Keratinocyte (primary cell): ENCODE results near the gene KCNV2. TPM values are rescaled to one million over a fixed set of nuclear protein-coding genes. Genes with fewer than 3 reads are reported as not detected.

Experiments
- DNase-seq: peaks from one replicate; pipeline ENCODE4 v3.0.0-alpha.2; 2011; ENCODE audit warnings: low read depth, missing footprints, low spot score
- FAIRE-seq: peaks from 2 replicates; lab custom pipeline; 2011; peaks lifted over from hg19 to GRCh38; lab: Jason Lieb, UNC
- H2AFZ ChIP-seq: 2 replicates; pipeline ENCODE4 v1.6.0; 2012; ENCODE audit warnings: low read length, control low read depth, inconsistent platforms; ENCODE audit not compliant: control insufficient read depth
- H3K27ac ChIP-seq: 2 replicates; pipeline ENCODE4 v1.5.1; 2011; ENCODE audit warnings: low read length; ENCODE audit not compliant: control insufficient read depth, insufficient read depth
- H3K27me3 ChIP-seq: 3 replicates; pipeline ENCODE4 v1.6.0; 2011; ENCODE audit warnings: low read length; ENCODE audit not compliant: control insufficient read depth, insufficient read depth; ENCODE audit errors: extremely low read depth
- H3K36me3 ChIP-seq, 2 experiments: 2 replicates in 1 of 2; 3 replicates in 1 of 2; pipeline ENCODE4 v1.5.1; 2011; ENCODE audit warnings: low read length in 2 of 2, mild to moderate bottlenecking in 1 of 2; ENCODE audit not compliant: control insufficient read depth in 2 of 2, insufficient read depth in 2 of 2; ENCODE audit errors: extremely low read depth in 1 of 2
- H3K4me1 ChIP-seq: 3 replicates; pipeline ENCODE4 v1.5.1; 2011; ENCODE audit warnings: low read length; ENCODE audit not compliant: control insufficient read depth, insufficient read depth; ENCODE audit errors: extremely low read depth
- H3K4me2 ChIP-seq: 3 replicates; pipeline ENCODE4 v1.6.0; 2011; ENCODE audit warnings: low read depth, low read length; ENCODE audit not compliant: control insufficient read depth, insufficient read depth; ENCODE audit errors: extremely low read depth
- H3K4me3 ChIP-seq, 3 experiments: fragments of 200-600 bp in 1 of 3; sonication (generic) in 1 of 3; 2 replicates in 2 of 3; 3 replicates in 1 of 3; pipeline ENCODE4 v1.5.1; 2011 to 2016; ENCODE audit warnings: low read length in 3 of 3, mild to moderate bottlenecking in 3 of 3, control low read depth in 2 of 3, inconsistent platforms in 1 of 3, low read depth in 1 of 3, mixed read lengths in 1 of 3, mixed run types in 1 of 3, moderate library complexity in 1 of 3; ENCODE audit not compliant: control insufficient read depth in 2 of 3, insufficient read depth in 2 of 3; ENCODE audit errors: extremely low read depth in 1 of 3
- H3K79me2 ChIP-seq: 2 replicates; pipeline ENCODE4 v1.6.0; 2012; ENCODE audit warnings: low read length; ENCODE audit not compliant: control insufficient read depth, insufficient read depth
- H3K9ac ChIP-seq: 3 replicates; pipeline ENCODE4 v1.6.0; 2011; ENCODE audit warnings: low read length; ENCODE audit not compliant: control insufficient read depth, insufficient read depth; ENCODE audit errors: extremely low read depth
- H3K9me1 ChIP-seq: 3 replicates; pipeline ENCODE4 v1.6.0; 2011; ENCODE audit warnings: low read length; ENCODE audit not compliant: control insufficient read depth, insufficient read depth; ENCODE audit errors: extremely low read depth
- H3K9me3 ChIP-seq: 2 replicates; pipeline ENCODE4 v1.5.1; 2012; ENCODE audit warnings: low read depth, low read length; ENCODE audit not compliant: control insufficient read depth
- H4K20me1 ChIP-seq: 3 replicates; pipeline ENCODE4 v1.6.0; 2011; ENCODE audit warnings: low read length; ENCODE audit not compliant: control insufficient read depth, insufficient read depth; ENCODE audit errors: extremely low read depth
- CTCF ChIP-seq, 3 experiments: IDR thresholded peaks in 1 of 3; conservative IDR thresholded peaks in 1 of 3; optimal IDR thresholded peaks in 1 of 3; 2 replicates in 2 of 3; 3 replicates in 1 of 3; pipeline versions ENCODE3 to v1.5.1; 2011; ENCODE audit warnings: low read length in 3 of 3, mild to moderate bottlenecking in 3 of 3, moderate library complexity in 2 of 3, control low read depth in 1 of 3, inconsistent platforms in 1 of 3; ENCODE audit not compliant: insufficient read depth in 2 of 3; ENCODE audit errors: extremely low read depth in 1 of 3
- EZH2 ChIP-seq: IDR thresholded peaks from one replicate; pipeline ENCODE4 v1.6.1; 2012; ENCODE audit warnings: inconsistent platforms, mild to moderate bottlenecking, low read length, moderate library complexity
- dilution Hi-C: fragments of 300-500 bp; cut with MboI; formaldehyde crosslinking; loops from one replicate; pipeline ENCODE4 v1.7.0; 2020; ENCODE audit warnings: low sequenced_read_pairs; ENCODE audit not compliant: extremely low pct_ligation_motif_present
- polyA plus RNA-seq, 5 experiments: library from polyadenylated mRNA; depleted of rRNA in 3 of 5; stranded (reverse) in 3 of 5; stranded (forward) in 1 of 5; unstranded in 1 of 5; fragments of >200 nt; gene quantifications; 1 replicate in 1 of 5; 2 replicates in 3 of 5; 3 replicates in 1 of 5; pipeline versions ENCODE4 v1.2.1 to v1.2.3, GENCODE V29; 2011 to 2012; ENCODE audit warnings: missing spikeins in 2 of 5, low read depth in 1 of 5, low replicate concordance in 1 of 5

The KCNV2 gene
- polyA plus RNA-seq, 1 donor (not counting 4 experiments of a cell fraction or from before 2014, with no cell fraction given) = not detected

- H3K27me3 ChIP-seq = no peaks in the 10 kb centered on the region
- no peak overlapping the region for H3K27ac ChIP-seq
- no peaks in the 10 kb centered on the region for H3K9me1 ChIP-seq
- H3K9ac ChIP-seq = no peak overlapping the region
- no peaks in the 10 kb centered on the region for H3K4me1 ChIP-seq
- H3K4me3 ChIP-seq = no peak overlapping the region
- no peak for TF ChIP-seq CTCF (optimal IDR thresholded peaks at IDR 0.05 in 1 of 3, IDR thresholded peaks at IDR 0.05 in 1 of 3, conservative IDR thresholded peaks at IDR 0.05 in 1 of 3; ENCODE audit: extremely low read depth in 1 of 3, insufficient read depth in 2 of 3, low read length in 3 of 3)
- H3K36me3 ChIP-seq = peaks cover 0 to 3% of the 10 kb centered on the region in 2 experiments
- no peaks in the 10 kb centered on the region for H4K20me1 ChIP-seq
- H3K79me2 ChIP-seq = no peaks in the 10 kb centered on the region
- no peak overlapping the region for H3K4me2 ChIP-seq
- H3K9me3 ChIP-seq = no peaks in the 10 kb centered on the region
- FAIRE-seq (no peak), DNase-seq (no peak)
- dilution Hi-C loops = no loop called here
- no peak overlapping the region for H2AFZ ChIP-seq
These were observed 26.7 kb downstream of the KCNV2 start for GRCh38 chr9:2743937-2744529.

GRCh38 chr9:2745560-2746380, 28.5 kb downstream of the KCNV2 start:
- Histone ChIP-seq H3K4me1 (no peaks in the 10 kb centered on the region), H3K36me3 (peaks cover 3% of the 10 kb centered on the region in 2 experiments), H3K9me1 (no peaks in the 10 kb centered on the region), H3K4me3 (no peak overlapping the region), H3K79me2 (no peaks in the 10 kb centered on the region), H2AFZ (no peak overlapping the region), H3K9ac (no peak overlapping the region), H3K27ac (no peak overlapping the region), H3K9me3 (no peaks in the 10 kb centered on the region), H4K20me1 (no peaks in the 10 kb centered on the region), H3K4me2 (no peak overlapping the region), H3K27me3 (no peaks in the 10 kb centered on the region)
- DNase-seq = no peak
- no peak for FAIRE-seq
- no peak for TF ChIP-seq EZH2
- no peak for TF ChIP-seq CTCF (optimal IDR thresholded peaks at IDR 0.05 in 1 of 3, IDR thresholded peaks at IDR 0.05 in 1 of 3, conservative IDR thresholded peaks at IDR 0.05 in 1 of 3; ENCODE audit: extremely low read depth in 1 of 3, insufficient read depth in 2 of 3, low read length in 3 of 3)
- dilution Hi-C loops = no loop called here
